Femur (tissue), 1 donor: Measurements from ENCODE around the gene ZFAND2B.

Source experiments
- DNase-seq: peaks from one replicate; pipeline ENCODE4 v3.0.0-alpha.2; 2017

Gene ZFAND2B

GRCh38 chr2:219204425-219205164 is 2.0 kb upstream of the ZFAND2B start:
- no peak for DNase-seq

- no peak for DNase-seq
Observed at GRCh38 chr2:219205165-219205538, 1.4 kb upstream of the ZFAND2B start.

DNA sequence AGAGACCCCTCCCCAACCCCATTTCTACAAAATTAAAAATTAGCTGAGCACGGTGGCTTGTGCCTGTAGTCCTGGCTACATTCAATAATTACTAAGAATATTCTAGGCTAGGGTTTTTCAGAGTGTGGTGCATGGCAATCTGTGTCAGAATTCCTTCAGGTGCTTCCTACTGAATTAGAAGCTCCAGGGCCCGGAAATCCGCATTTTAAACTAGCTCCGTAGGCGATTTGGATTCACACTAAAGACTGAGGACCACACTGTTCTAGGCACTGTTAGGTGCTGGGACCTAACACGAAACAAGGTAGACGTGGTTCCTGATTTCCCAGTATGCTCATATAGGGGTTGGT is 628 bp upstream of the ZFAND2B start:
- no peak for DNase-seq

DNA sequence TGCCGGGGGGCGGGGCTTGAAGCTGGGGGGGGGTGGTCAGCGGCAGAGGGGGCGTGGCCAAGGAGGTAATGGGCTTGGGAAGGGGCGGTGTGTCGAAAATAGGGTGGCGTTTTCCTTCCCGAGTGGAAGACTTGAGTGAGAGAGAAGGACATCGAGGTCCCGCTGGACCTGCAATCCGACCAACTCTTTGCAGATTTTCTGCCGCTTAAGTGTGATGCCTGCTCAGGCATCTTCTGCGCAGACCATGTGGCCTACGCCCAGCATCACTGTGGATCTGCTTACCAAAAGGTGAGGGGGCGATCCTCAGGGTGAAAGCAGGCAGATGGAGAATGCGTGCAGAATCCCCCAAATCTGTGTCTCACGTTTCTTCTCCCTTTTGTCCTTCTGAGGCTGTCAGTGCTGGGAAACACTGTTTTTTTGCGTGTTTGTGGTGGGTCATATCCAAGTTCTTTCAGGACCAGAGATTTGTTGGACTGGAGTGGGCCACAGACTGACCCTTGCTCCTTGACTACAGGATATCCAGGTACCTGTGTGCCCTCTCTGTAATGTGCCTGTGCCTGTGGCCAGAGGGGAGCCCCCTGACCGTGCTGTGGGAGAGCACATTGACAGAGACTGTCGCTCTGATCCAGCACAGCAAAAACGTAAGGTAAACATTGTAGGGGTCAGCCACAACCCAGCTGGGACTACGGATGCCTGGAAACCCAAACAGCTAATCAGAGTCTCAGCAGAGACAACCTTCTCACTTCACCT is 727 bp downstream of the ZFAND2B start:
- no peak for DNase-seq

- DNase-seq: peak; percentile 22
Observed at GRCh38 chr2:219207884-219208740, 1.5 kb downstream of the ZFAND2B start.

- peak; percentile 18 for DNase-seq
Observed at GRCh38 chr2:219209236-219210195, 2.9 kb downstream of the ZFAND2B start.

- peak; percentile 19 for DNase-seq
Observed at GRCh38 chr2:219210196-219210885, 3.8 kb downstream of the ZFAND2B start.

GRCh38 chr2:219210886-219211362 is 4.3 kb downstream of the ZFAND2B start:
- no peak for DNase-seq

- DNase-seq: no peak
Observed at GRCh38 chr2:219213026-219213415, 6.4 kb downstream of the ZFAND2B start.

- DNase-seq: no peak
Observed at GRCh38 chr2:219213486-219214071, 7.0 kb downstream of the ZFAND2B start.

- DNase-seq: no peak
Observed at GRCh38 chr2:219214141-219214540, 7.6 kb downstream of the ZFAND2B start.

GRCh38 chr2:219214786-219215185 is 8.2 kb downstream of the ZFAND2B start:
- no peak for DNase-seq

DNA sequence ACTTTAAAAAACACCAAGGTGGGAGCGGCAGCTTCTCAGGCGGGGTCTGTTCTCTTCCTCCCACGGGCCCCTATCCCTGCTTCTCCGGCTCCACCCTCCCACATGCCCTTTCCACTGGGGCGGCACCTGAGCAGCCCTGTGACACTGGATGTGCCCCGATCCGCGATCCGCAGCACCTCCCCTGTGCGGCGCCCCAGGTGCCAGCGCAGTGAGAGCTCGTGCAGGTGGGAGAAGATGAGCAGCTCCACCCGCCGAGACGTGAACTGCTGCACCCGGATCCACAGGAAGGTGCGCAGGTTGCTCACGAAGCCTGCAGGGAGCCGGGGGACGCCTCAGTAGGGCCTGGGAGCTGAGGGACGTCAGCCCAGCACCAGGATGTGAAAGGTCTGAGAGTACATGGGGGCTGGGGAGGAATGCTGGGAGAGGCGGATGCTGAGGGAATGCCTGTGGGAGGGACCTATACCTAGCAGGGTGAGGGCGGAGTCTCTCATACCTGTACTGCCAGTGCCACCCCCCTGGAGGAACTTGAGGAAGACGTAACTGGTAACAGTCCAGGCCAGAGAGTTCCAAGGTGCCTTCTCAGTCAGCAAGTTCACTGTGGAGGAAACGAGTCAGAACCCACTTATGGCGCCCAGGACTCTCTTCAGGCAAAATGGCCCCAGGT is 9.4 kb downstream of the ZFAND2B start:
- DNase-seq: no peak

DNA sequence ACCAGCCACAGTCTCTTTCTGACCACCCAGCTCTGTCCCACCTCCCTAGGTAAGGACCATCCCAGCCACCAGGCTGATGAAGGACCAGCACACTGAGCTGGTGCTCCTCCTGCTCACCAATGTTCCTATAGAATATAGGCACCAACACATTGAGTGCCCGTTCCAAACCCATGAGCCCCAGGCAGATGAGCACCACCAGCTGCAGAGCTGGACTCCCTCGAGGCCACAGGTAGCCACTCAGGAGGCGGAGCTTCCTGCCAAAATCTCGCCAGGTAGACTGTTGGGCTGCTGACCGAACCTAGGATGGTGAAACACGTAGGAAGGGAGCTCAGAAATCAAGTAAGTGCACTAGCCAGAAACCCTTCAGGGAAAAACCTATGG is 9.9 kb downstream of the ZFAND2B start:
- DNase-seq: no peak

DNA sequence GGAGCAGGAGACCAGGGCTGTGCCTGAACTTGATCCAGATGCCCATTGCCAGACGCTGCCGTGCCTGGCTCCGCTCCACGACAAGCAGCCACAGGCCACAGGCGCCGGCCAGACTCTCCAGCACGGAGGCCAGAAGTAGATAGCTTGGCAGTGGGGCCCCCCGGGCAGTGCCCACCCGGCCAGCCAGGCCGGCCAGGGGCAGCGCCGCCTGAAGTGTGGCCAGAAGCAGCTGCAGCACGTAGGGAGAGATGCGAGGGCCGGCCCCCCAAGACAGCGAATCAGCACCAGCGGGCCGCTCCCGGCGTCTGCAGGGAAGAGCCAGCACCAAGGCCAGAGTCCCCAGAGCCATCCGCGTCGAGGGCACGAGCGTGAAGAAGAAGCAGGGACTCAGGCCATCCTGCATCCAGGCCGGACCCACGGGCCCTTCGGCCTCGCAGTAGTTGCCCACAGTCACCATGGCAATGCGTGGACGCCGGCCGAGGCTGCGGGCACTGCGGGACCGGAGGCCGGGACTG is 11.7 kb downstream of the ZFAND2B start:
- DNase-seq: peak; percentile 90

GRCh38 chr2:219218732-219219701 is 12.4 kb downstream of the ZFAND2B start, which contains the start of gene ABCB6:
Gene ABCB6 (minus strand): TSS chr2:219218958. CDS start chr2:219218673, 285 bp downstream.
- peak; percentile 99 for DNase-seq

DNA sequence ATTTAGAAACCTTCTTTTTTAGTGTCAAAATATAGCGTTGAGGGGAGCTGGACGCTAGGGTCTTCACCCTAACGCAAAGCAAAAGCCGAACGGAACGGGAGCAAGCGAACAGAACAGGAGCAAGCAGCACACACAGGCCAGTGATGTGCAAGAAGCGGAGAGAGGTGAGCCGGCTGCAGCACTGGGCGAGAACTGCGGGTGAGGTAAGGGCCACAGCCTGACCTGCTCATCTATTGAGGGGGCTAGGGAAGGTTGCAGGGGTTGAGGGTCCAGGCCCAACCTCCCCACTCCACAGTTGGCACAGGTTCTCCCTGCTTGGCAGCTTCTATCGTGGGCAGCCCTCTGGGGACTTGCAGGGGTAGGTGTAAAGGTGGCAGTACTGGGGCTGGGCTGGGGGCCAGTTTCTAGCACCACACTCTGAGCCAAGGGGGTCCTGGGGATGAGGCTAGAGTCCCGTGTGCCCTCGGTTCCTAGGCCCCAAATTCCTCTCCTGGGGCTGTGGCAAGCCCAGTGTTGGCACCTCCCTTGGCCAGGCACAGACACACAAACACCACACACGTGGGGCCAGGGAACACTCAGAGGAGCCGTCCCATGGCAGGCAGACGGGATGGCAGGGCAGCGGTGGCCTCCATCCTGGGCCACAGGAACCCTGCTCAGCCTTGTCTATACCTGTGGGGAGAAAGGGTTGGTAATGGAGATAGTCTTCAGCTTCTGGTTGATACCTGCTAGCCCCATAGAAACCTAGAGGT is 13.4 kb downstream of the ZFAND2B start:
- no peak for DNase-seq
